Neuronal stem cell (in vitro differentiated cells): ENCODE results near the gene ELMO1.

Source experiments
- DNase-seq: peaks from one replicate; pipeline ENCODE4 v3.0.0-alpha.2; 2013; ENCODE audit warnings: low spot score
- H2AFZ ChIP-seq: one replicate; pipeline ENCODE4 v1.6.1; 2013; ENCODE audit warnings: mild to moderate bottlenecking, low read length, inconsistent platforms
- H2AK5ac ChIP-seq: 2 replicates; pipeline ENCODE4 v1.6.1; 2013; ENCODE audit warnings: low read depth, mild to moderate bottlenecking, inconsistent platforms, low read length, moderate library complexity, mixed read lengths
- H2BK120ac ChIP-seq: 2 replicates; pipeline ENCODE4 v1.6.1; 2013; ENCODE audit warnings: low read depth, mild to moderate bottlenecking, inconsistent platforms, low read length, moderate library complexity, mixed read lengths
- H2BK12ac ChIP-seq: one replicate; pipeline ENCODE4 v1.6.1; 2013; ENCODE audit warnings: low read length, inconsistent platforms
- H2BK15ac ChIP-seq: 2 replicates; pipeline ENCODE4 v1.6.1; 2013; ENCODE audit warnings: mild to moderate bottlenecking, low read length, inconsistent platforms, mixed read lengths
- H2BK5ac ChIP-seq: one replicate; pipeline ENCODE4 v1.6.1; 2013; ENCODE audit warnings: inconsistent platforms, mild to moderate bottlenecking, low read length, moderate library complexity
- H3K14ac ChIP-seq: one replicate; pipeline ENCODE4 v1.6.1; 2013; ENCODE audit warnings: low read length, inconsistent platforms
- H3K18ac ChIP-seq: 2 replicates; pipeline ENCODE4 v1.6.1; 2013; ENCODE audit warnings: low read length, inconsistent platforms
- H3K23ac ChIP-seq: 2 replicates; pipeline ENCODE4 v1.6.1; 2013; ENCODE audit warnings: low read depth, mild to moderate bottlenecking, mixed read lengths, low read length, inconsistent platforms; ENCODE audit not compliant: poor library complexity
- H3K27ac ChIP-seq: replicated peaks from 3 replicates; pipeline ENCODE4 v1.5.1; 2013; ENCODE audit warnings: low read length, inconsistent platforms
- H3K27me3 ChIP-seq, 3 experiments: 2 replicates each; pipeline ENCODE4 v1.6.1; 2013; ENCODE audit warnings: low read length in 3 of 3, mild to moderate bottlenecking in 2 of 3, inconsistent platforms in 1 of 3, low read depth in 1 of 3, mixed read lengths in 1 of 3, moderate library complexity in 1 of 3; ENCODE audit not compliant: control insufficient read depth in 3 of 3, insufficient read depth in 3 of 3
- H3K36me3 ChIP-seq, 2 donors: replicated peaks in 1 of 2; 2 replicates each; pipeline ENCODE4 v1.6.1; 2013; ENCODE audit warnings: low read length in 2 of 2; ENCODE audit not compliant: control insufficient read depth in 2 of 2, insufficient read depth in 2 of 2
- H3K4ac ChIP-seq: 2 replicates; pipeline ENCODE4 v1.6.1; 2013; ENCODE audit warnings: inconsistent platforms, mild to moderate bottlenecking, low read length, moderate library complexity
- H3K4me1 ChIP-seq, 2 donors: 1 replicate in 1 of 2; 2 replicates in 1 of 2; pipeline ENCODE4 v1.6.1; 2013; ENCODE audit warnings: low read length in 2 of 2, low read depth in 1 of 2; ENCODE audit not compliant: control insufficient read depth in 2 of 2, insufficient read depth in 1 of 2
- H3K4me2 ChIP-seq: one replicate; pipeline ENCODE4 v1.6.1; 2013; ENCODE audit warnings: mild to moderate bottlenecking, low read length, inconsistent platforms; ENCODE audit not compliant: insufficient read depth, poor library complexity, severe bottlenecking
- H3K4me3 ChIP-seq, 2 donors: 2 replicates each; pipeline ENCODE4 v1.5.1; 2013; ENCODE audit warnings: low read length in 2 of 2, mild to moderate bottlenecking in 2 of 2, inconsistent platforms in 1 of 2, moderate library complexity in 1 of 2
- H3K79me1 ChIP-seq: one replicate; pipeline ENCODE4 v1.6.1; 2013; ENCODE audit warnings: low read depth, mild to moderate bottlenecking, inconsistent platforms, low read length, moderate library complexity
- H3K9ac ChIP-seq: one replicate; pipeline ENCODE4 v1.6.1; 2013; ENCODE audit warnings: mild to moderate bottlenecking, low read depth, low read length, inconsistent platforms; ENCODE audit not compliant: poor library complexity
- H3K9me3 ChIP-seq, 2 donors: replicated peaks in 1 of 2; 2 replicates each; pipeline versions ENCODE3 to v1.6.1; 2013; ENCODE audit warnings: low read length in 2 of 2, mild to moderate bottlenecking in 2 of 2, inconsistent platforms in 1 of 2, low read depth in 1 of 2, mixed read lengths in 1 of 2, moderate library complexity in 1 of 2; ENCODE audit not compliant: control insufficient read depth in 2 of 2, insufficient read depth in 1 of 2
- H4K8ac ChIP-seq: one replicate; pipeline ENCODE4 v1.6.1; 2013; ENCODE audit warnings: low read depth, mild to moderate bottlenecking, inconsistent platforms, low read length, moderate library complexity
- H4K91ac ChIP-seq: one replicate; pipeline ENCODE4 v1.6.1; 2013; ENCODE audit warnings: low read length, low read depth, mild to moderate bottlenecking, inconsistent platforms; ENCODE audit not compliant: poor library complexity
- WGBS, 2 donors: extraction: QIAGEN DNeasy Blood & Tissue Kit; methylation state at CpG; one replicate each; pipeline ENCODE4 v1.1.7; 2013; ENCODE audit warnings: missing lambda C conversion rate in 2 of 2, mixed read lengths in 1 of 2; ENCODE audit not compliant: insufficient read length in 2 of 2, insufficient replicate concordance in 1 of 2; ENCODE audit errors: extremely low coverage in 2 of 2; 5-methylcytosine and 5-hydroxymethylcytosine counted together

Gene ELMO1

GRCh38 chr7:36960105-36960504 lies 488.6 kb downstream of the ELMO1 start:
- Histone ChIP-seq H3K4me2 (no peak overlapping the region), H2AFZ (no peak overlapping the region), H3K27me3 (no peaks in the 10 kb centered on the region), H3K36me3 (no peaks in the 10 kb centered on the region), H2AK5ac (no peak overlapping the region), H3K23ac (no peak overlapping the region), H4K91ac (no peak overlapping the region), H3K9me3 (peaks cover 0 to 9% of the 10 kb centered on the region in 2 donors), H3K4me1 (peaks cover 7 to 17% of the 10 kb centered on the region in 2 donors), H3K18ac (no peak overlapping the region), H3K14ac (no peak overlapping the region), H2BK15ac (no peak overlapping the region), H2BK12ac (no peak overlapping the region), H3K9ac (no peak overlapping the region), H4K8ac (no peak overlapping the region), H3K4ac (no peak overlapping the region), H2BK120ac (no peak overlapping the region), H3K27ac (no peak overlapping the region), H3K4me3 (no peak overlapping the region), H2BK5ac (no peak overlapping the region), H3K79me1 (no peaks in the 10 kb centered on the region)
- DNase-seq: no peak
- no CpG with 5 or more reads among the region's 1 CpG for WGBS, 2 donors

GRCh38 chr7:36958111-36958733 lies 490.4 kb downstream of the ELMO1 start:
- Histone ChIP-seq H3K36me3 (no peaks in the 10 kb centered on the region), H4K91ac (no peak overlapping the region), H3K4me1 (peaks cover 7 to 17% of the 10 kb centered on the region in 2 donors), H2BK120ac (no peak overlapping the region), H3K4ac (no peak overlapping the region), H3K9me3 (peaks cover 0 to 9% of the 10 kb centered on the region in 2 donors), H3K4me3 (no peak overlapping the region), H2BK12ac (no peak overlapping the region), H3K18ac (no peak overlapping the region), H2BK5ac (no peak overlapping the region), H2BK15ac (no peak overlapping the region), H3K4me2 (no peak overlapping the region), H3K9ac (no peak overlapping the region), H3K27ac (no peak overlapping the region), H3K23ac (no peak overlapping the region), H2AFZ (no peak overlapping the region), H3K14ac (no peak overlapping the region), H2AK5ac (no peak overlapping the region), H3K27me3 (no peaks in the 10 kb centered on the region), H3K79me1 (no peaks in the 10 kb centered on the region), H4K8ac (no peak overlapping the region)
- WGBS, 2 donors: no CpG with 5 or more reads among the region's 4 CpGs
- DNase-seq: no peak

GRCh38 chr7:36957620-36958019 lies 491.0 kb downstream of the ELMO1 start:
- H3K4me3 ChIP-seq: no peak overlapping the region
- no peak overlapping the region for H4K8ac ChIP-seq
- no peaks in the 10 kb centered on the region for H3K36me3 ChIP-seq
- peaks cover 7 to 17% of the 10 kb centered on the region in 2 donors for H3K4me1 ChIP-seq
- no peak overlapping the region for H3K23ac ChIP-seq
- H3K4me2 ChIP-seq: no peak overlapping the region
- H3K9me3 ChIP-seq: peaks cover 0 to 9% of the 10 kb centered on the region in 2 donors
- H3K9ac ChIP-seq: no peak overlapping the region
- H3K14ac ChIP-seq: no peak overlapping the region
- H2AK5ac ChIP-seq: no peak overlapping the region
- H3K79me1 ChIP-seq: no peaks in the 10 kb centered on the region
- H2BK5ac ChIP-seq: no peak overlapping the region
- H2AFZ ChIP-seq: no peak overlapping the region
- no peak overlapping the region for H2BK15ac ChIP-seq
- no peak overlapping the region for H4K91ac ChIP-seq
- no peak overlapping the region for H2BK120ac ChIP-seq
- WGBS, 2 donors: no CpG with 5 or more reads among the region's 3 CpGs
- no peaks in the 10 kb centered on the region for H3K27me3 ChIP-seq
- no peak overlapping the region for H3K4ac ChIP-seq
- H3K18ac ChIP-seq: no peak overlapping the region
- DNase-seq: no peak
- H3K27ac ChIP-seq: no peak overlapping the region
- H2BK12ac ChIP-seq: no peak overlapping the region

GRCh38 chr7:36956814-36957213 lies 491.9 kb downstream of the ELMO1 start:
- no peak for DNase-seq
- H2BK12ac ChIP-seq: no peak overlapping the region
- no CpG with 5 or more reads among the region's 6 CpGs for WGBS, 2 donors

More at GRCh38 chr7:36956814-36957213, 491.9 kb downstream of the ELMO1 start:
- Histone ChIP-seq H2BK120ac (no peak overlapping the region), H4K91ac (no peak overlapping the region), H3K79me1 (no peaks in the 10 kb centered on the region), H3K27me3 (no peaks in the 10 kb centered on the region), H2BK5ac (no peak overlapping the region), H3K18ac (no peak overlapping the region), H3K9me3 (peaks cover 0 to 12% of the 10 kb centered on the region in 2 donors), H3K23ac (no peak overlapping the region), H3K4me1 (peaks cover 5 to 11% of the 10 kb centered on the region in 2 donors), H3K27ac (no peak overlapping the region), H2AK5ac (no peak overlapping the region), H3K14ac (no peak overlapping the region), H3K4me3 (no peak overlapping the region), H2BK15ac (no peak overlapping the region), H3K4me2 (no peak overlapping the region), H4K8ac (no peak overlapping the region), H3K36me3 (no peaks in the 10 kb centered on the region), H3K9ac (no peak overlapping the region), H2AFZ (no peak overlapping the region), H3K4ac (no peak overlapping the region)
